Measurements from ENCODE around the gene COL13A1. TPM values are rescaled to one million over a fixed set of nuclear protein-coding genes. Genes with fewer than 3 reads are reported as not detected.

Gene COL13A1
- total and polyA plus RNA-seq, 11 donors: 1.0 to 4.0 (median 1.7) TPM

- TF ChIP-seq CTCF (IDR thresholded peaks at IDR 0.05): no peak
- no peak for TF ChIP-seq POLR2A (IDR thresholded peaks at IDR 0.05)
- 92 to 95% (median 95%) methylated on average over 7 of the region's 7 CpGs for WGBS, 4 donors
- no peak for DNase-seq
- Histone ChIP-seq H3K4me1 (peaks cover 0 to 19% (median 7%) of the 10 kb centered on the region in 12 donors), H3K9me3 (no peaks in the 10 kb centered on the region), H3K27me3 (no peaks in the 10 kb centered on the region), H3K27ac (no peak overlapping the region), H3K4me3 (no peak overlapping the region), H3K36me3 (no peaks in the 10 kb centered on the region)
- no peak for ATAC-seq
- intact Hi-C loops (cut with DNase I): no loop called here
Observed at GRCh38 chr10:69826789-69827554, 25.3 kb downstream of the COL13A1 start.

GRCh38 chr10:69828144-69828870, 26.6 kb downstream of the COL13A1 start:
- ATAC-seq (no peak), DNase-seq (no peak)
- Histone ChIP-seq H3K36me3 (no peaks in the 10 kb centered on the region), H3K9me3 (no peaks in the 10 kb centered on the region), H3K4me1 (peaks cover 0 to 19% (median 7%) of the 10 kb centered on the region in 12 donors), H3K27me3 (no peaks in the 10 kb centered on the region), H3K27ac (no peak overlapping the region), H3K4me3 (no peak overlapping the region)
- WGBS, 4 donors: 80 to 94% (median 82%) methylated on average over 9 of the region's 9 CpGs
- TF ChIP-seq CTCF (IDR thresholded peaks at IDR 0.05) (no peak), POLR2A (IDR thresholded peaks at IDR 0.05) (no peak)
- intact Hi-C loops (cut with DNase I): no loop called here

DNA sequence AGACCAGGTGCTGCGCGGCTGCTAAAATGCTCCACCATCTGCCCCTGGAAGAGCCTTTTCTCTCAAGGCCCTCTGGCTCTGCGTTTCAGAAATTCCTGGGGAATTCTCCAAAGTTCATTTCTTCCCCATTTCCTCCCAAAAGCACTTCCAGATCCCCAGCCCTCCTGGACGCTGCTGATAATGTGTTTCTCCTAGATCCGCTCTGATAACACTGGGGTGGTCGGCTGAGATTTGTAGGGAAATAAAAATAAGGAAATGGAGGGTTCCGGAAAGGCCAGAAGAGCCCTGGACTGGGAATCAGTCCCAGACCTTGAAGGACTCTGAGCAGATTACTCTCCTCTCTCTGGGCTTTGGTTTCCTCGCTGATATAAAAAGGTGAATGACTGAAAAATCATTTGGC, 28.1 kb downstream of the COL13A1 start:
- intact Hi-C loops (cut with DNase I): no loop called here
- DNase-seq: no peak
- H3K27me3 ChIP-seq: no peaks in the 10 kb centered on the region
- 54 to 65% (median 61%) methylated on average over 7 to 8 of the region's 8 CpGs for WGBS, 4 donors
- no peak for TF ChIP-seq POLR2A (IDR thresholded peaks at IDR 0.05)
- no peak for TF ChIP-seq CTCF (IDR thresholded peaks at IDR 0.05)
- no peaks in the 10 kb centered on the region for H3K9me3 ChIP-seq
- H3K36me3 ChIP-seq: no peaks in the 10 kb centered on the region
- no peak for ATAC-seq
- H3K4me1 ChIP-seq: peaks cover 0 to 18% (median 7%) of the 10 kb centered on the region in 12 donors
- no peak overlapping the region for H3K27ac ChIP-seq
- no peak overlapping the region for H3K4me3 ChIP-seq

DNA sequence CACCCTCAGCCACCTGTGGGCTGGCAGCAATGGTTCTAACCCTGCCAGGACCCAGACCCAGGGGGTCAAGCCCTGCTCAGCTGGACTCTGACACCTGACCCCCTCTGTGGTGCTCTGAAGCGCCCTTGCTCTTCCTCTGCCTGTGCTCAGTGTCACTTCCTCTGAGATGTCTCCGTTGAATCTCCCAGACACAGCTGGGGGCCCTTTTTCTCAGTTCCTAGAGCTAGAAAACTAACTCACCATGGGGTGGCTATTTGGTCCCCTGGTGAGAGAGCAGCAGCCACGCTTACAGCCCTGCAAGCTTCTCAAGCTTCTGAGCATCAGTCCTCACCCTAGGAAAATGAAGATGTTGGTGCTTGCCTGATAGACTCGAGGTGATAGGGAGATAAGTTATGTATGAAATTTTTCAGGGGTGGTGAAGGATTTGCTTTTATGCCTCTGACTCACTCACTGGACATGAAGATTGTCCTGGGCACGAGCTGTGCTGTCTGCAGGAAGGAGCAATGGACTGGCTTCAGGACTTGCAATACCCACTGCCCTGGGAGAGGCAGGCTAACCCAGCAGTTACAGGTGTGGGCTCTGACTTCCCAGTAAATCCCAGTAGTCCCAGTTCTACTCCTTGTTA, 29.6 kb downstream of the COL13A1 start:
- no peak overlapping the region for H3K27ac ChIP-seq
- DNase-seq (no peak), ATAC-seq (no peak)
- TF ChIP-seq CTCF (IDR thresholded peaks at IDR 0.05): no peak
- no peak for TF ChIP-seq POLR2A (IDR thresholded peaks at IDR 0.05)
- no peak overlapping the region for H3K4me3 ChIP-seq
- peaks cover 0 to 3% (median 0%) of the 10 kb centered on the region in 12 donors for H3K4me1 ChIP-seq
- WGBS, 4 donors: 73 to 87% (median 81%) methylated on average over 5 of the region's 5 CpGs
- intact Hi-C loops (cut with DNase I): no loop called here
- no peaks in the 10 kb centered on the region for H3K9me3 ChIP-seq
- no peaks in the 10 kb centered on the region for H3K36me3 ChIP-seq
- no peaks in the 10 kb centered on the region for H3K27me3 ChIP-seq
